Measurements from ENCODE around the gene LRRC75A. TPM values are rescaled to one million over a fixed set of nuclear protein-coding genes. Genes with fewer than 3 reads are reported as not detected.

Gene LRRC75A
- total and polyA plus RNA-seq, 4 experiments from 2014 or later = 0.72 to 5.7 (median 4.0) TPM

DNA sequence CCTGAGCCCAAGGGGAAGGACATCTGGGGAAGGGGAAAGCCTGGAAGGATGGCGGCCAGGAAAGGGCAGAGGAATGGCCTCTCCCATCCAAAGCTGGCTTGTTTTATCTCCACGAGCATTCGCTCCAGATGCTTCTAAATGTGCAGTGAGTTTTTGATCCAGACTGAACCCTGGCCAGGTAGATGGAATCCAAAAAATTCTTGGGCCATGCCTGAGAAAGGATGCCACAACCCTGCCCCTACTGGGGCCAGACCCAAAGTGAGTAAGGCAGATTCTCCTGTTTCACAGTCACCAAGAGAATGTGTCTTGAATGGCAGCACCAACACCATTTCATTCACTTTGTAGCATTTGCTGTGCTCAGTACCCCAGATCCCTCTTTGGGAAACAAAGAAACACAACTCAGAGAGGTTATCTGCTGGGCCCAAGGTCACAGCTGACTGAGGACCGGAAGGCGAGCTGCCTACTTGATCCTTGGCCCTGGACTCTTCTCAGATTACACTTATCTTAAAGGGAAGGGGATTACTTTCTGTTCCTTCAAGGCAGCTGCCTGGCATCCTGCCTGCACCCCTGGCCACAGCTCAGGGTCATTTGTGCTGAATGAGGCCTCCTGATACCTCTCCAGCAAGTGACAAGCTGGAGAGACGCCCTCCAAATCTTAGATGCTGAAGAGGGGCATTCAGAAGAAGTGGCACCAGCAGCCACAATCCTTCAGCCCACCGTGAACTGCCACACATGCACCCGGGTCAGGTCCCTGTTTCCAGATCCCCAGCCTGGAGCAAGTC lies 3.6 kb downstream of the LRRC75A start:
- Mint-ChIP-seq H3K27ac (no peak overlapping the region), H3K9me3 (peaks cover 0 to 1% (median 0%) of the 10 kb centered on the region in 8 donors), H3K4me3 (peak overlapping the region in 1 of 8 donors; percentile 30), H3K27me3 (peaks cover 0 to 1% of the 10 kb centered on the region in 2 donors), H3K4me1 (peaks cover 5 to 19% (median 14%) of the 10 kb centered on the region in 4 donors), H3K36me3 (no peaks in the 10 kb centered on the region)
- no peak overlapping the region for H3K27ac ChIP-seq (ENCODE audit: low read depth, low read length)
- H3K27me3 ChIP-seq (ENCODE audit: insufficient read depth, low read length) = no peaks in the 10 kb centered on the region
- no peak overlapping the region for H3K4me3 ChIP-seq (ENCODE audit: low read length in 2 of 2)
- H3K36me3 ChIP-seq (ENCODE audit: insufficient read depth, low read length) = no peaks in the 10 kb centered on the region
- POLR2A ChIA-PET (ENCODE audit: partially characterized antibody) = no interaction called here
- no peaks in the 10 kb centered on the region for H3K9me3 ChIP-seq (ENCODE audit: control insufficient read depth in 1 of 2, low read length in 2 of 2)
- CTCF ChIA-PET (ENCODE audit: partially characterized antibody) = no interaction called here
- intact Hi-C loops (cut with micrococcal nuclease) = no loop called here
- peaks cover 14% of the 10 kb centered on the region for H3K4me1 ChIP-seq (ENCODE audit: insufficient read depth, low read length)
- DNase-seq = no peak

DNA sequence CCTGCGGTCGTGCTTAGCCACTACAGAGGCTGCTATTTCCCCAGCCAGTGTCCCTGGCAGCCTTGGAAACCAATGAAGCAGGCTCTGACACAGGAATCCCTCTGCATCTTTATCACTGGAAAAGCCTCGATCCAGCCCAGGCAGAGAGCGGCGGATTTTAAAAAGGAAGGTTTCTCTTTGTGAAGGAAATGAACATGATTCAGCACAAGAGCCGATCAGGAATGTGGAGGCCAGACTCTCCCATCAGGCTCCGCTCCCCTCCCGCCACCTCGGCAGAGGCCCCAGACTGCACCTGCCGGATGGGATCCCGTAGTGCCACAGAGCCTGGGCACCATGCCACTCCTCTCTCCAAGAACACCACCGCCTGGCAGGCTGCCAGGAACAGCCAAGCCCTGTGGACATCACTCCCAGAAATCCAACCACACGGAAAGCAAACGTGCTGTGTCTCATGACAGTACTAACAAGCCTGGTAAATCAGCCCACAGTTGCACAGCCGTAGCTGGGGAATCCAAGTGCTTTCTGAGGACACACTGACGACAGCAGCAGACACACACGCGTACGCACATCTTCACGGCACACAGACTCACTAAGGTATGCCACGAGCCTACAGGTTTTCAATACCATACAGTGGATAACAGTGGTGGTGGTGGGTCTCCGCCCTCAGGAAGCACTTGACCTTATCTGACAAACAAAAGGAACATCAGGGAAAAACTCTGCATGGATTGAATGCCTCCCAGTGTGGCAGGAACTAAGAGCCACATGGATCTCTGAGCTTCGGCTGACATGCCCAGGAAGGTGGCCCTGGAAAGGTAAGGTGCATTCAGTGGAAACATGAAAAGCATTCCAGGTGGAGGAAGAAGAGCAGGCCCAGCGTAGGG lies 5.4 kb downstream of the LRRC75A start:
- no peak overlapping the region for H3K27ac ChIP-seq (ENCODE audit: low read depth, low read length)
- H3K4me1 Mint-ChIP-seq = peaks cover 3 to 18% (median 11%) of the 10 kb centered on the region in 4 donors
- H3K4me3 Mint-ChIP-seq = peak overlapping the region in 1 of 8 donors; percentile 8
- H3K27me3 ChIP-seq (ENCODE audit: insufficient read depth, low read length) = no peaks in the 10 kb centered on the region
- CTCF ChIA-PET (ENCODE audit: partially characterized antibody) = no interaction called here
- no peaks in the 10 kb centered on the region for H3K36me3 Mint-ChIP-seq
- H3K27me3 Mint-ChIP-seq = peaks cover 0 to 1% of the 10 kb centered on the region in 2 donors
- H3K9me3 ChIP-seq (ENCODE audit: control insufficient read depth in 1 of 2, low read length in 2 of 2) = no peaks in the 10 kb centered on the region
- peaks cover 0 to 1% (median 0%) of the 10 kb centered on the region in 8 donors for H3K9me3 Mint-ChIP-seq
- DNase-seq = no peak
- intact Hi-C loops (cut with micrococcal nuclease) = no loop called here
- no peak overlapping the region for H3K4me3 ChIP-seq (ENCODE audit: low read length in 2 of 2)
- POLR2A ChIA-PET (ENCODE audit: partially characterized antibody) = no interaction called here
- H3K27ac Mint-ChIP-seq = no peak overlapping the region
- peaks cover 11% of the 10 kb centered on the region for H3K4me1 ChIP-seq (ENCODE audit: insufficient read depth, low read length)
- no peaks in the 10 kb centered on the region for H3K36me3 ChIP-seq (ENCODE audit: insufficient read depth, low read length)

DNA sequence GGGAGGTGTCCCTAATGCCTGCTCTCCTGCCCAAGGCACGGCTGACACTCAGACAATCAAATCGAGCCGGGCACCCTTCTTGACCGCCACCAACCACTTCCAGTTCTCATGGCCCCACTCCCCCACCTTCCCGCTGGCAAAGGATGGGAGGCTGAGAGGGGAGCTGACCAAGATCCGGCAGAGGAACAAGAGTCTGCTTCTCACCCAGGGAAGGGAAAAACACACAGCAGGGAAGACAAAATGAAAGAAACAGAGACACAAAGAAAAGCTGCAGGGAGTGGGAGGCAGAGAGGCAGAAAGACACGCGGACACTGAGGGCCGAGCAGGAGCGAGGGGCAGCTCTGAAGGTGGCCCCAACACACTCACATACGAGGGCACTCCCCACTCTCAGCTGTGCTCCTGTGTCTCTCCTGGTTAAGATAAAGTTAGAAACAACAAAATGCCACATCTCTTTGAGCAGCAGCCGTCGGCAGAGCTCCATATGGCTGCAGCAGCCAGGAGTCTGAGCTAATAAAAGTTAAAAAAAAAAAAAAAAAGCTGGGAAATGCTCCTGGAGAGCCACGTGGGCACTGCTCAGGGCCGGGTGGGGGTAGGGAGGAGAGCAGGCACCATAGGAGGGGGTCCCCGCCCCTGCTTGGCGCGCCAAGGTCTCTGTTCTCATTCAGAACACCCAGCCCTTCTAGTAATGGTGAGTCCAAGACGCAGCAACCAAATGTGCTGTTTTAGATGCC lies 7.4 kb downstream of the LRRC75A start:
- Histone ChIP-seq H3K4me3 (ENCODE audit: low read length in 2 of 2) (no peak overlapping the region), H3K4me1 (ENCODE audit: insufficient read depth, low read length) (no peaks in the 10 kb centered on the region), H3K27me3 (ENCODE audit: insufficient read depth, low read length) (no peaks in the 10 kb centered on the region), H3K27ac (ENCODE audit: low read depth, low read length) (no peak overlapping the region), H3K9me3 (ENCODE audit: control insufficient read depth in 1 of 2, low read length in 2 of 2) (no peaks in the 10 kb centered on the region), H3K36me3 (ENCODE audit: insufficient read depth, low read length) (no peaks in the 10 kb centered on the region)
- POLR2A ChIA-PET (ENCODE audit: partially characterized antibody) = no interaction called here
- H3K27ac Mint-ChIP-seq = peak overlapping the region in 1 of 7 donors; percentile 16
- no peaks in the 10 kb centered on the region for H3K36me3 Mint-ChIP-seq
- no peak for DNase-seq
- intact Hi-C loops (cut with micrococcal nuclease) = no loop called here
- no peak overlapping the region for H3K4me3 Mint-ChIP-seq
- H3K9me3 Mint-ChIP-seq = peaks cover 0 to 1% (median 0%) of the 10 kb centered on the region in 8 donors
- H3K4me1 Mint-ChIP-seq = peaks cover 0 to 5% (median 0%) of the 10 kb centered on the region in 4 donors
- CTCF ChIA-PET (ENCODE audit: partially characterized antibody) = no interaction called here
- H3K27me3 Mint-ChIP-seq = peaks cover 0 to 1% of the 10 kb centered on the region in 2 donors

- POLR2A ChIA-PET (ENCODE audit: partially characterized antibody) = no interaction called here
- intact Hi-C loops (cut with micrococcal nuclease) = no loop called here
- H3K27me3 Mint-ChIP-seq = peaks cover 0 to 1% of the 10 kb centered on the region in 2 donors
- H3K27ac Mint-ChIP-seq = no peak overlapping the region
- no peak overlapping the region for H3K4me3 Mint-ChIP-seq
- H3K4me1 Mint-ChIP-seq = peaks cover 0 to 5% (median 0%) of the 10 kb centered on the region in 4 donors
- no peaks in the 10 kb centered on the region for H3K9me3 ChIP-seq (ENCODE audit: control insufficient read depth in 1 of 2, low read length in 2 of 2)
- H3K36me3 ChIP-seq (ENCODE audit: insufficient read depth, low read length) = no peaks in the 10 kb centered on the region
- H3K27me3 ChIP-seq (ENCODE audit: insufficient read depth, low read length) = no peaks in the 10 kb centered on the region
- DNase-seq = no peak
- no peaks in the 10 kb centered on the region for H3K36me3 Mint-ChIP-seq
- H3K4me1 ChIP-seq (ENCODE audit: insufficient read depth, low read length) = no peaks in the 10 kb centered on the region
- CTCF ChIA-PET (ENCODE audit: partially characterized antibody) = interaction anchor here (0.5 kb wide), 1 partner anchor 691 kb away, joined by 3 read pairs; no protein-coding TSS in a partner anchor
- H3K9me3 Mint-ChIP-seq = peaks cover 0 to 1% (median 0%) of the 10 kb centered on the region in 8 donors
- H3K27ac ChIP-seq (ENCODE audit: low read depth, low read length) = no peak overlapping the region
- H3K4me3 ChIP-seq (ENCODE audit: low read length in 2 of 2) = no peak overlapping the region
These were observed 8.9 kb downstream of the LRRC75A start for GRCh38 chr17:16483021-16483645.

DNA sequence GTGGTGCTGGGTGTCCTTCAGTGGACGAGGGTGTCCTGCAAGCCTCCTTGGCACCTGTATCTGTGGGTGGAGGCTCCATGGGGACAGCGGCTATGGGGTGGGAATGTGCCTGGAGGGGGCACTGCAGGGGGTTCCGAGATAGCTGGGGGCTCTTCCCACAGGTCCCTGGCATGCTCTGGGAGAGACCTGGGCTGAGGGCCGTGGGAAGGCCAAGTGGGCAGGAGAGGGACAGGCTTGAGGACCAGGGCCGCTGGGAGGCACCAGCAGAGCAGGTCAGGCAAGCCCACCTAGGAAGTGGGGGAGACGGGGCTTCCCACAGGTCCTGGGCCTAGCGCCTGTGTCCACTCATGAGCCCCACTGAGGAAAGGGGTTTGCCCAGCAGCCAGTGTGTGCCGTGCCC lies 9.7 kb downstream of the LRRC75A start:
- ChIA-PET CTCF (ENCODE audit: partially characterized antibody) (no interaction called here), POLR2A (ENCODE audit: partially characterized antibody) (no interaction called here)
- Mint-ChIP-seq H3K27me3 (peaks cover 0 to 1% of the 10 kb centered on the region in 2 donors), H3K4me3 (no peak overlapping the region), H3K9me3 (peaks cover 0 to 1% (median 0%) of the 10 kb centered on the region in 8 donors), H3K4me1 (peaks cover 0 to 5% (median 0%) of the 10 kb centered on the region in 4 donors), H3K27ac (no peak overlapping the region), H3K36me3 (no peaks in the 10 kb centered on the region)
- Histone ChIP-seq H3K9me3 (ENCODE audit: control insufficient read depth in 1 of 2, low read length in 2 of 2) (no peaks in the 10 kb centered on the region), H3K27me3 (ENCODE audit: insufficient read depth, low read length) (no peaks in the 10 kb centered on the region), H3K36me3 (ENCODE audit: insufficient read depth, low read length) (no peaks in the 10 kb centered on the region), H3K4me3 (ENCODE audit: low read length in 2 of 2) (no peak overlapping the region), H3K4me1 (ENCODE audit: insufficient read depth, low read length) (no peaks in the 10 kb centered on the region), H3K27ac (ENCODE audit: low read depth, low read length) (no peak overlapping the region)
- DNase-seq = no peak
- intact Hi-C loops (cut with micrococcal nuclease) = no loop called here

GRCh38 chr17:16480995-16481394 lies 11.0 kb downstream of the LRRC75A start:
- no peaks in the 10 kb centered on the region for H3K4me1 Mint-ChIP-seq
- DNase-seq = no peak
- ChIA-PET POLR2A (ENCODE audit: partially characterized antibody) (no interaction called here), CTCF (ENCODE audit: partially characterized antibody) (interaction anchor here (1.6 to 1.7 kb wide), 2 partner anchors 28 to 117 kb away, joined by 4 to 6 read pairs; no protein-coding TSS in a partner anchor)
- H3K9me3 Mint-ChIP-seq = no peaks in the 10 kb centered on the region
- Histone ChIP-seq H3K27ac (ENCODE audit: low read depth, low read length) (no peak overlapping the region), H3K4me1 (ENCODE audit: insufficient read depth, low read length) (no peaks in the 10 kb centered on the region), H3K9me3 (ENCODE audit: control insufficient read depth in 1 of 2, low read length in 2 of 2) (no peaks in the 10 kb centered on the region), H3K27me3 (ENCODE audit: insufficient read depth, low read length) (no peaks in the 10 kb centered on the region), H3K36me3 (ENCODE audit: insufficient read depth, low read length) (no peaks in the 10 kb centered on the region), H3K4me3 (ENCODE audit: low read length in 2 of 2) (no peak overlapping the region)
- H3K36me3 Mint-ChIP-seq = no peaks in the 10 kb centered on the region
- no peak overlapping the region for H3K27ac Mint-ChIP-seq
- intact Hi-C loops (cut with micrococcal nuclease) = no loop called here
- no peak overlapping the region for H3K4me3 Mint-ChIP-seq
- no peaks in the 10 kb centered on the region for H3K27me3 Mint-ChIP-seq
